Measurements from ENCODE around the gene PALLD. TPM values are rescaled to one million over a fixed set of nuclear protein-coding genes. Genes with fewer than 3 reads are reported as not detected.
"Not testable (repeated sequence)": the region's sequence is repeated elsewhere in the genome, so short reads cannot be mapped to it uniquely, and the experiment has no call there.

The PALLD gene
- total RNA-seq, 1 donor from 2014 or later = 25.0 TPM

- DNase-seq = no peak
These were observed 300.3 kb downstream of the PALLD start for GRCh38 chr4:168797194-168797593.

- no peak for DNase-seq
These were observed 301.0 kb downstream of the PALLD start for GRCh38 chr4:168797738-168798375.

GRCh38 chr4:168800926-168801325 is 304.1 kb downstream of the PALLD start:
- DNase-seq = no peak

GRCh38 chr4:168802222-168802621 is 305.4 kb downstream of the PALLD start:
- no peak for DNase-seq

GRCh38 chr4:168803052-168803451 is 306.2 kb downstream of the PALLD start:
- DNase-seq = not testable (repeated sequence)

GRCh38 chr4:168803732-168804131 is 306.9 kb downstream of the PALLD start:
- DNase-seq = no peak

- DNase-seq = no peak
These were observed 307.3 kb downstream of the PALLD start for GRCh38 chr4:168804146-168804545.

- no peak for DNase-seq
These were observed 308.5 kb downstream of the PALLD start for GRCh38 chr4:168805341-168805740.

GRCh38 chr4:168806247-168806646 is 309.4 kb downstream of the PALLD start:
- DNase-seq = not testable (repeated sequence)

- no peak for DNase-seq
These were observed 314.4 kb downstream of the PALLD start for GRCh38 chr4:168811207-168811606.

GRCh38 chr4:168811786-168812651 is 315.2 kb downstream of the PALLD start:
- no peak for DNase-seq

GRCh38 chr4:168812806-168813205 is 316.0 kb downstream of the PALLD start:
- no peak for DNase-seq

- DNase-seq = no peak
These were observed 317.0 kb downstream of the PALLD start for GRCh38 chr4:168813890-168814289.

GRCh38 chr4:168815379-168816345 is 318.8 kb downstream of the PALLD start:
- no peak for DNase-seq

GRCh38 chr4:168817370-168817769 is 320.5 kb downstream of the PALLD start:
- no peak for DNase-seq

GRCh38 chr4:168822481-168822880 is 325.6 kb downstream of the PALLD start:
- DNase-seq = no peak

GRCh38 chr4:168825975-168826374 is 329.1 kb downstream of the PALLD start:
- no peak for DNase-seq

- DNase-seq = no peak
These were observed 329.8 kb downstream of the PALLD start for GRCh38 chr4:168826620-168827019.

- no peak for DNase-seq
These were observed 334.1 kb downstream of the PALLD start for GRCh38 chr4:168830777-168831512.

- DNase-seq = no peak
These were observed 334.7 kb downstream of the PALLD start for GRCh38 chr4:168831585-168831918.

- DNase-seq = peak; percentile 55
These were observed 335.3 kb downstream of the PALLD start for GRCh38 chr4:168831919-168832762.

Data from occipital lobe (tissue), 2 donors.